OCI-LY1 (cell line): ENCODE results near the gene FAM90A1.
"Not testable (repeated sequence)": the region's sequence is repeated elsewhere in the genome, so short reads cannot be mapped to it uniquely, and the experiment has no call there.

ENCODE experiments used
- H2AFZ ChIP-seq: fragments of 200-600 bp; sonication (generic), shearing (Covaris generic); 2 replicates; pipeline ENCODE4 v1.6.0; 2014; ENCODE audit warnings: antibody characterized with exemption, mild to moderate bottlenecking, low read length
- H3F3A ChIP-seq: fragments of 200-600 bp; sonication (generic), shearing (Covaris generic); 2 replicates; pipeline ENCODE4 v1.6.0; 2014; ENCODE audit warnings: mild to moderate bottlenecking, antibody characterized with exemption, low read length, moderate library complexity; ENCODE audit not compliant: insufficient read depth
- H3K27ac ChIP-seq: fragments of 200-600 bp; sonication (generic); 2 replicates; pipeline ENCODE4 v1.5.1; 2014; ENCODE audit warnings: low read length, mixed run types, mild to moderate bottlenecking, low read depth; ENCODE audit not compliant: poor library complexity, severe bottlenecking
- H3K27me3 ChIP-seq: fragments of 200-600 bp; sonication (generic); 2 replicates; pipeline ENCODE4 v1.6.0; 2014; ENCODE audit warnings: antibody characterized with exemption, mild to moderate bottlenecking, low read length, moderate library complexity; ENCODE audit not compliant: insufficient read depth
- H3K36me3 ChIP-seq: fragments of 200-600 bp; sonication (generic); 2 replicates; pipeline ENCODE4 v1.6.1; 2014; ENCODE audit warnings: mild to moderate bottlenecking, antibody characterized with exemption, low read length, moderate library complexity, mixed read lengths; ENCODE audit not compliant: insufficient read depth
- H3K4me1 ChIP-seq: fragments of 200-600 bp; sonication (generic); 2 replicates; pipeline ENCODE4 v1.5.1; 2014; ENCODE audit warnings: mild to moderate bottlenecking, low read length, moderate library complexity; ENCODE audit not compliant: insufficient read depth, severe bottlenecking
- H3K4me2 ChIP-seq: fragments of 200-600 bp; sonication (generic), shearing (Covaris generic); 2 replicates; pipeline ENCODE4 v1.6.1; 2014; ENCODE audit warnings: low read length
- H3K4me3 ChIP-seq: fragments of 200-600 bp; sonication (generic); 2 replicates; pipeline ENCODE4 v1.5.1; 2014; ENCODE audit warnings: low read length, low read depth, mild to moderate bottlenecking, mixed read lengths; ENCODE audit not compliant: poor library complexity, severe bottlenecking
- H3K79me2 ChIP-seq: fragments of 200-600 bp; shearing (Covaris generic); 2 replicates; pipeline ENCODE4 v1.6.1; 2016; ENCODE audit warnings: mixed run types, low read length, mixed read lengths; ENCODE audit not compliant: insufficient read depth
- H3K9ac ChIP-seq: fragments of 200-600 bp; sonication (generic), shearing (Covaris generic); 2 replicates; pipeline ENCODE4 v1.6.1; 2014; ENCODE audit warnings: mild to moderate bottlenecking, low read length, mixed read lengths
- H3K9me2 ChIP-seq: fragments of 200-600 bp; sonication (generic), shearing (Covaris generic); 2 replicates; pipeline ENCODE4 v1.6.1; 2014; ENCODE audit warnings: low read depth, mild to moderate bottlenecking, low read length, mixed read lengths
- H3K9me3 ChIP-seq: fragments of 200-600 bp; shearing (Covaris generic); 2 replicates; pipeline ENCODE4 v1.6.1; 2014; ENCODE audit warnings: low read length, mixed read lengths
- H4K20me1 ChIP-seq: fragments of 200-600 bp; sonication (generic), shearing (Covaris generic); 2 replicates; pipeline ENCODE4 v1.6.0; 2016; ENCODE audit warnings: mild to moderate bottlenecking, low read length; ENCODE audit not compliant: insufficient read depth
- TF ChIP-seq, protein P1 (sequence below): fragments of 200-600 bp; sonication (generic), shearing (Covaris generic); IDR thresholded peaks from 2 replicates; pipeline ENCODE4 v1.5.1; 2017; ENCODE audit warnings: mild to moderate bottlenecking, antibody characterized with exemption, low read length, moderate library complexity, mixed read lengths

Gene FAM90A1

GRCh38 chr12:8231666-8232608, 4.5 kb upstream of the FAM90A1 start:
- not testable (repeated sequence) for H2AFZ ChIP-seq, H3K27ac ChIP-seq, H3F3A ChIP-seq, H3K9ac ChIP-seq, H3K79me2 ChIP-seq, H4K20me1 ChIP-seq, H3K4me3 ChIP-seq, H3K36me3 ChIP-seq, H3K4me1 ChIP-seq, H3K9me2 ChIP-seq, H3K4me2 ChIP-seq, H3K9me3 ChIP-seq, H3K27me3 ChIP-seq
- TF ChIP-seq, protein P1, sequence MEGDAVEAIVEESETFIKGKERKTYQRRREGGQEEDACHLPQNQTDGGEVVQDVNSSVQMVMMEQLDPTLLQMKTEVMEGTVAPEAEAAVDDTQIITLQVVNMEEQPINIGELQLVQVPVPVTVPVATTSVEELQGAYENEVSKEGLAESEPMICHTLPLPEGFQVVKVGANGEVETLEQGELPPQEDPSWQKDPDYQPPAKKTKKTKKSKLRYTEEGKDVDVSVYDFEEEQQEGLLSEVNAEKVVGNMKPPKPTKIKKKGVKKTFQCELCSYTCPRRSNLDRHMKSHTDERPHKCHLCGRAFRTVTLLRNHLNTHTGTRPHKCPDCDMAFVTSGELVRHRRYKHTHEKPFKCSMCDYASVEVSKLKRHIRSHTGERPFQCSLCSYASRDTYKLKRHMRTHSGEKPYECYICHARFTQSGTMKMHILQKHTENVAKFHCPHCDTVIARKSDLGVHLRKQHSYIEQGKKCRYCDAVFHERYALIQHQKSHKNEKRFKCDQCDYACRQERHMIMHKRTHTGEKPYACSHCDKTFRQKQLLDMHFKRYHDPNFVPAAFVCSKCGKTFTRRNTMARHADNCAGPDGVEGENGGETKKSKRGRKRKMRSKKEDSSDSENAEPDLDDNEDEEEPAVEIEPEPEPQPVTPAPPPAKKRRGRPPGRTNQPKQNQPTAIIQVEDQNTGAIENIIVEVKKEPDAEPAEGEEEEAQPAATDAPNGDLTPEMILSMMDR: peak; percentile 66

GRCh38 chr12:8231049-8231448, 3.6 kb upstream of the FAM90A1 start:
- not testable (repeated sequence) for H3K27me3 ChIP-seq, H3K4me3 ChIP-seq, H3K36me3 ChIP-seq, H3F3A ChIP-seq, H3K4me2 ChIP-seq, H3K4me1 ChIP-seq, H4K20me1 ChIP-seq, H2AFZ ChIP-seq, H3K9ac ChIP-seq, H3K9me3 ChIP-seq, H3K79me2 ChIP-seq, H3K27ac ChIP-seq, H3K9me2 ChIP-seq

DNA sequence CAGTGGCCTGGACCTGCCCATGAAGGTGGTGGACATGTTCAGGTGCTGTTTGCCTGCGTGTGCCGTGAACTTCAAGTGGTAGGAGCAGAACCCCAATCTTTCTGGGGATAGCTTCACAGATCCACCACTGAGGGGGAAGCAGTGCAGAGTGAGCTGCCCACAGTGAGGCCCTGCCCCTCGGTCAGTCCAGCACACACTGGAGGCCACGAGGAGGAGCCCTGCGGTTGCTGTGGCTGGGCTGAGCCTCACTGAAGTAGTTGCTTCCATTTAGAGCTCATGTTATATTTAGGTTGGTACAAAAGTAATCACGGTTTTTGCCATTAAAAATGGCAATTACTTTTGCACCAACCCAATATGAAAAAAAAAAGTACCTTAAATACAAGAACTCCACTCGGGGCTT, 2.1 kb upstream of the FAM90A1 start:
- H3K9me2 ChIP-seq, H3K27me3 ChIP-seq, H3K27ac ChIP-seq, H4K20me1 ChIP-seq, H2AFZ ChIP-seq, H3K79me2 ChIP-seq, H3K9ac ChIP-seq, H3F3A ChIP-seq, H3K9me3 ChIP-seq, H3K36me3 ChIP-seq, H3K4me1 ChIP-seq, H3K4me3 ChIP-seq, H3K4me2 ChIP-seq: not testable (repeated sequence)

- not testable (repeated sequence) for H3K36me3 ChIP-seq, H3K79me2 ChIP-seq, H3F3A ChIP-seq, H3K4me1 ChIP-seq, H3K4me2 ChIP-seq, H3K9me3 ChIP-seq, H3K27ac ChIP-seq, H3K9me2 ChIP-seq, H3K27me3 ChIP-seq, H3K9ac ChIP-seq, H2AFZ ChIP-seq, H4K20me1 ChIP-seq, H3K4me3 ChIP-seq
Measured at GRCh38 chr12:8228607-8229006, 1.2 kb upstream of the FAM90A1 start.

DNA sequence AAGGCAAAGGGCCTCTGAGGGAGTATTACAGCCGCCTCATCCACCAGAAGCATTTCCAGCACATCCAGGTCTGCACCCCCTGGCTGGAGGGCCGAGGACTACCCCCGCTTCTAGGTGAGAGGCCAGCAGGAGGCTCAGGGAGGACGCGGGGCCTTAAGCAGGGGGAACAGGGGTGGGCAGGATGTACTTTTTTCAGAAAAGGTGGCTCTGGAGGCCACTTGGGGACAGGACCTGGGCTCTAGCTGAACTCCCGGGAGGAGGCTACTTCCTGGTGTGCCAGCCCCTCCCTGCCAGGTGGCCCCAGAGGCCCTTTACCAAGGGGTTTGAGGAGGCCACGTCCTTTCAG, 287 bp upstream of the FAM90A1 start:
- H3K9me2 ChIP-seq, H3K9me3 ChIP-seq, H3K4me3 ChIP-seq, H2AFZ ChIP-seq, H3K79me2 ChIP-seq, H3K4me1 ChIP-seq, H4K20me1 ChIP-seq, H3K4me2 ChIP-seq, H3K27ac ChIP-seq, H3K36me3 ChIP-seq, H3F3A ChIP-seq, H3K9ac ChIP-seq, H3K27me3 ChIP-seq: not testable (repeated sequence)
